Measurements from ENCODE around the gene FAM83B. TPM values are rescaled to one million over a fixed set of nuclear protein-coding genes. Genes with fewer than 3 reads are reported as not detected.
"Not testable (repeated sequence)": the region's sequence is repeated elsewhere in the genome, so short reads cannot be mapped to it uniquely, and the experiment has no call there.

The FAM83B gene
- total and polyA plus RNA-seq, 4 donors: 0.63 TPM; not detected in 3

GRCh38 chr6:54961372-54961771 lies 114.8 kb downstream of the FAM83B start:
- H3K27ac ChIP-seq (ENCODE audit: low read depth in 1 of 2, low read length in 2 of 2); H3K4me3 ChIP-seq (ENCODE audit: low read length in 2 of 2); intact Hi-C loops (cut with DNase I); H3K9me3 ChIP-seq (ENCODE audit: control insufficient read depth, low read length); H3K4me1 ChIP-seq (ENCODE audit: control insufficient read depth in 1 of 2, insufficient read depth in 2 of 2, low read length in 2 of 2); H3K36me3 ChIP-seq (ENCODE audit: control insufficient read depth in 1 of 2, insufficient read depth in 2 of 2, low read length in 1 of 2); ATAC-seq (ENCODE audit: low FRiP score); DNase-seq; H3K27me3 ChIP-seq (ENCODE audit: control insufficient read depth in 1 of 2, insufficient read depth in 2 of 2, low read length in 1 of 2): not testable (repeated sequence)
- WGBS, 2 donors: 86 to 90% methylated on average over 23 of the region's 23 CpGs

GRCh38 chr6:54970337-54970736 lies 123.8 kb downstream of the FAM83B start:
- intact Hi-C loops (cut with DNase I): no loop called here
- Histone ChIP-seq H3K4me1 (ENCODE audit: control insufficient read depth in 1 of 2, insufficient read depth in 2 of 2, low read length in 2 of 2) (no peaks in the 10 kb centered on the region), H3K27me3 (ENCODE audit: control insufficient read depth in 1 of 2, insufficient read depth in 2 of 2, low read length in 1 of 2) (no peaks in the 10 kb centered on the region), H3K27ac (ENCODE audit: low read depth in 1 of 2, low read length in 2 of 2) (no peak overlapping the region), H3K4me3 (ENCODE audit: low read length in 2 of 2) (no peak overlapping the region), H3K9me3 (ENCODE audit: control insufficient read depth, low read length) (no peaks in the 10 kb centered on the region), H3K36me3 (ENCODE audit: control insufficient read depth in 1 of 2, insufficient read depth in 2 of 2, low read length in 1 of 2) (no peaks in the 10 kb centered on the region)
- no peak for DNase-seq
- no peak for ATAC-seq (ENCODE audit: low FRiP score)
- 89 to 92% methylated on average over 3 of the region's 3 CpGs for WGBS, 2 donors

GRCh38 chr6:54971825-54972224 lies 125.3 kb downstream of the FAM83B start:
- DNase-seq (no peak), ATAC-seq (ENCODE audit: low FRiP score) (no peak)
- WGBS, 2 donors: 89 to 92% methylated on average over 2 of the region's 2 CpGs
- intact Hi-C loops (cut with DNase I): no loop called here
- Histone ChIP-seq H3K4me1 (ENCODE audit: control insufficient read depth in 1 of 2, insufficient read depth in 2 of 2, low read length in 2 of 2) (no peaks in the 10 kb centered on the region), H3K9me3 (ENCODE audit: control insufficient read depth, low read length) (no peaks in the 10 kb centered on the region), H3K36me3 (ENCODE audit: control insufficient read depth in 1 of 2, insufficient read depth in 2 of 2, low read length in 1 of 2) (no peaks in the 10 kb centered on the region), H3K4me3 (ENCODE audit: low read length in 2 of 2) (no peak overlapping the region), H3K27me3 (ENCODE audit: control insufficient read depth in 1 of 2, insufficient read depth in 2 of 2, low read length in 1 of 2) (no peaks in the 10 kb centered on the region), H3K27ac (ENCODE audit: low read depth in 1 of 2, low read length in 2 of 2) (no peak overlapping the region)

GRCh38 chr6:54979161-54979560 lies 132.6 kb downstream of the FAM83B start:
- H3K4me1 ChIP-seq (ENCODE audit: control insufficient read depth in 1 of 2, insufficient read depth in 2 of 2, low read length in 2 of 2); DNase-seq; H3K36me3 ChIP-seq (ENCODE audit: control insufficient read depth in 1 of 2, insufficient read depth in 2 of 2, low read length in 1 of 2); ATAC-seq (ENCODE audit: low FRiP score); H3K27me3 ChIP-seq (ENCODE audit: control insufficient read depth in 1 of 2, insufficient read depth in 2 of 2, low read length in 1 of 2); H3K27ac ChIP-seq (ENCODE audit: low read depth in 1 of 2, low read length in 2 of 2); H3K4me3 ChIP-seq (ENCODE audit: low read length in 2 of 2); H3K9me3 ChIP-seq (ENCODE audit: control insufficient read depth, low read length); intact Hi-C loops (cut with DNase I): not testable (repeated sequence)
- 95 to 96% methylated on average over 19 to 24 of the region's 24 CpGs for WGBS, 2 donors

- peaks cover 2% of the 10 kb centered on the region for H3K9me3 ChIP-seq (ENCODE audit: control insufficient read depth, low read length)
- H3K36me3 ChIP-seq (ENCODE audit: control insufficient read depth in 1 of 2, insufficient read depth in 2 of 2, low read length in 1 of 2): no peaks in the 10 kb centered on the region
- no peaks in the 10 kb centered on the region for H3K4me1 ChIP-seq (ENCODE audit: control insufficient read depth in 1 of 2, insufficient read depth in 2 of 2, low read length in 2 of 2)
- ATAC-seq (ENCODE audit: low FRiP score): no peak
- DNase-seq: no peak
- intact Hi-C loops (cut with DNase I): no loop called here
- H3K27me3 ChIP-seq (ENCODE audit: control insufficient read depth in 1 of 2, insufficient read depth in 2 of 2, low read length in 1 of 2): peaks cover 0 to 1% of the 10 kb centered on the region in 2 donors
- no peak overlapping the region for H3K27ac ChIP-seq (ENCODE audit: low read depth in 1 of 2, low read length in 2 of 2)
- WGBS, 2 donors: 88 to 89% methylated on average over 14 of the region's 14 CpGs
- H3K4me3 ChIP-seq (ENCODE audit: low read length in 2 of 2): no peak overlapping the region
These were observed 134.1 kb downstream of the FAM83B start for GRCh38 chr6:54980511-54981275.

- H3K36me3 ChIP-seq (ENCODE audit: control insufficient read depth in 1 of 2, insufficient read depth in 2 of 2, low read length in 1 of 2): no peaks in the 10 kb centered on the region
- DNase-seq (no peak), ATAC-seq (ENCODE audit: low FRiP score) (no peak)
- H3K27ac ChIP-seq (ENCODE audit: low read depth in 1 of 2, low read length in 2 of 2): no peak overlapping the region
- intact Hi-C loops (cut with DNase I): no loop called here
- H3K27me3 ChIP-seq (ENCODE audit: control insufficient read depth in 1 of 2, insufficient read depth in 2 of 2, low read length in 1 of 2): peaks cover 0 to 1% of the 10 kb centered on the region in 2 donors
- H3K4me3 ChIP-seq (ENCODE audit: low read length in 2 of 2): no peak overlapping the region
- H3K4me1 ChIP-seq (ENCODE audit: control insufficient read depth in 1 of 2, insufficient read depth in 2 of 2, low read length in 2 of 2): no peaks in the 10 kb centered on the region
- 84 to 93% methylated on average over 2 of the region's 2 CpGs for WGBS, 2 donors
- peaks cover 2% of the 10 kb centered on the region for H3K9me3 ChIP-seq (ENCODE audit: control insufficient read depth, low read length)
These were observed 134.7 kb downstream of the FAM83B start for GRCh38 chr6:54981276-54981609.

GRCh38 chr6:54981647-54982046 lies 135.1 kb downstream of the FAM83B start:
- Histone ChIP-seq H3K27ac (ENCODE audit: low read depth in 1 of 2, low read length in 2 of 2) (no peak overlapping the region), H3K4me1 (ENCODE audit: control insufficient read depth in 1 of 2, insufficient read depth in 2 of 2, low read length in 2 of 2) (no peaks in the 10 kb centered on the region), H3K27me3 (ENCODE audit: control insufficient read depth in 1 of 2, insufficient read depth in 2 of 2, low read length in 1 of 2) (peaks cover 0 to 1% of the 10 kb centered on the region in 2 donors), H3K36me3 (ENCODE audit: control insufficient read depth in 1 of 2, insufficient read depth in 2 of 2, low read length in 1 of 2) (no peaks in the 10 kb centered on the region), H3K4me3 (ENCODE audit: low read length in 2 of 2) (no peak overlapping the region), H3K9me3 (ENCODE audit: control insufficient read depth, low read length) (peaks cover 2% of the 10 kb centered on the region)
- intact Hi-C loops (cut with DNase I): no loop called here
- DNase-seq (no peak), ATAC-seq (ENCODE audit: low FRiP score) (no peak)
- WGBS, 2 donors: 80 to 84% methylated on average over 3 of the region's 3 CpGs

- no peak for ATAC-seq (ENCODE audit: low FRiP score)
- intact Hi-C loops (cut with DNase I): no loop called here
These were observed 141.2 kb downstream of the FAM83B start for GRCh38 chr6:54987633-54988290.

GRCh38 chr6:54988576-54988975 lies 142.0 kb downstream of the FAM83B start:
- H3K27ac ChIP-seq (ENCODE audit: low read depth in 1 of 2, low read length in 2 of 2): no peak overlapping the region
- ATAC-seq (ENCODE audit: low FRiP score): no peak
- H3K36me3 ChIP-seq (ENCODE audit: control insufficient read depth in 1 of 2, insufficient read depth in 2 of 2, low read length in 1 of 2): no peaks in the 10 kb centered on the region
- H3K27me3 ChIP-seq (ENCODE audit: control insufficient read depth in 1 of 2, insufficient read depth in 2 of 2, low read length in 1 of 2): no peaks in the 10 kb centered on the region
- intact Hi-C loops (cut with DNase I): no loop called here
- no peaks in the 10 kb centered on the region for H3K9me3 ChIP-seq (ENCODE audit: control insufficient read depth, low read length)
- no peak overlapping the region for H3K4me3 ChIP-seq (ENCODE audit: low read length in 2 of 2)
- DNase-seq: no peak
- no peaks in the 10 kb centered on the region for H3K4me1 ChIP-seq (ENCODE audit: control insufficient read depth in 1 of 2, insufficient read depth in 2 of 2, low read length in 2 of 2)

More at GRCh38 chr6:54987633-54988290, 141.2 kb downstream of the FAM83B start:
- Histone ChIP-seq H3K4me1 (ENCODE audit: control insufficient read depth in 1 of 2, insufficient read depth in 2 of 2, low read length in 2 of 2) (no peaks in the 10 kb centered on the region), H3K36me3 (ENCODE audit: control insufficient read depth in 1 of 2, insufficient read depth in 2 of 2, low read length in 1 of 2) (no peaks in the 10 kb centered on the region), H3K27me3 (ENCODE audit: control insufficient read depth in 1 of 2, insufficient read depth in 2 of 2, low read length in 1 of 2) (no peaks in the 10 kb centered on the region), H3K9me3 (ENCODE audit: control insufficient read depth, low read length) (peaks cover 2% of the 10 kb centered on the region), H3K27ac (ENCODE audit: low read depth in 1 of 2, low read length in 2 of 2) (no peak overlapping the region), H3K4me3 (ENCODE audit: low read length in 2 of 2) (no peak overlapping the region)
- DNase-seq: no peak
